ENCODE measurements around the gene MRPL52. TPM values are rescaled to one million over a fixed set of nuclear protein-coding genes. Genes with fewer than 3 reads are reported as not detected.
"Not testable (repeated sequence)": the region's sequence is repeated elsewhere in the genome, so short reads cannot be mapped to it uniquely, and the experiment has no call there.

Gene MRPL52
- total and polyA plus RNA-seq, 12 donors: 90.1 to 300 (median 113) TPM

DNA sequence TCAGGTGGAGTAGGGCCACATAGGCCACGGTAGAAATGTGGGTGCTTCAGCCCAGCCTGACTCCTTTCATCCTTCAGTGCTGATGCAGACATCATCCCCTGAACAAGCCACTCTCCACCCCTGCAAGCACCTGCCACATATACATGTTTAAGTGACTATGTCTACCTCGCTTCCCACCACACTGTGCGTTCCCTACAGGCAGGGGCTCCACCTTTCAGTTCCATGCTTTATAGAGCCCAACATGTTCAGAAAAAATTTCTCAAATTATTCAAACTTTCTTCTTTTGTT, 26.1 kb upstream of the MRPL52 start:
- 90 to 92% methylated on average over 3 of the region's 3 CpGs for WGBS, 2 donors
- intact Hi-C loops (cut with DNase I): no loop called here
- ATAC-seq (no peak), DNase-seq (no peak)
- H3K9me3 ChIP-seq: no peaks in the 10 kb centered on the region
- TF ChIP-seq, protein P1, sequence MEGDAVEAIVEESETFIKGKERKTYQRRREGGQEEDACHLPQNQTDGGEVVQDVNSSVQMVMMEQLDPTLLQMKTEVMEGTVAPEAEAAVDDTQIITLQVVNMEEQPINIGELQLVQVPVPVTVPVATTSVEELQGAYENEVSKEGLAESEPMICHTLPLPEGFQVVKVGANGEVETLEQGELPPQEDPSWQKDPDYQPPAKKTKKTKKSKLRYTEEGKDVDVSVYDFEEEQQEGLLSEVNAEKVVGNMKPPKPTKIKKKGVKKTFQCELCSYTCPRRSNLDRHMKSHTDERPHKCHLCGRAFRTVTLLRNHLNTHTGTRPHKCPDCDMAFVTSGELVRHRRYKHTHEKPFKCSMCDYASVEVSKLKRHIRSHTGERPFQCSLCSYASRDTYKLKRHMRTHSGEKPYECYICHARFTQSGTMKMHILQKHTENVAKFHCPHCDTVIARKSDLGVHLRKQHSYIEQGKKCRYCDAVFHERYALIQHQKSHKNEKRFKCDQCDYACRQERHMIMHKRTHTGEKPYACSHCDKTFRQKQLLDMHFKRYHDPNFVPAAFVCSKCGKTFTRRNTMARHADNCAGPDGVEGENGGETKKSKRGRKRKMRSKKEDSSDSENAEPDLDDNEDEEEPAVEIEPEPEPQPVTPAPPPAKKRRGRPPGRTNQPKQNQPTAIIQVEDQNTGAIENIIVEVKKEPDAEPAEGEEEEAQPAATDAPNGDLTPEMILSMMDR (IDR thresholded peaks at IDR 0.05): no peak
- no peaks in the 10 kb centered on the region for H3K27me3 ChIP-seq
- H3K4me1 ChIP-seq: peaks cover 0 to 40% (median 0%) of the 10 kb centered on the region in 9 donors
- H3K27ac ChIP-seq: no peak overlapping the region
- no peaks in the 10 kb centered on the region for H3K36me3 ChIP-seq
- H3K4me3 ChIP-seq: no peak overlapping the region

DNA sequence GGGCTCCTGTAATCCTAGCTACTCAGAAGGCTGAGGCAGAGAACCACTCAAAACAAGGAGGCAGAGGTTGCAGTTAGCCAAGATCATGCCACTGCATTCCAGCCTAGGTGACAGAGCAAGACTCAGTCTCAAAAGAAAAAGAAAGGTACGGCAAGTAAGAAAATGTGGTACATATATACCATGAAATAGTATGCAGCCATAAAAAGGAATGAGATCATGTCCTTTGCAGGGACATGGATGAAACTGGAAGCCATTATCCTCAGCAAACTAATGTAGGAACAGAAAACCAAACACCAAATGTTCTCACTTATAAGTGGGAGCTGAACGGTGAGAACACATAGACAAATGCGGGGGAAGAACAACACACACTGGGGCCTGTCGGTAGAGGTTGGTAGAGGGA, 24.5 kb upstream of the MRPL52 start:
- H3K4me3 ChIP-seq; DNase-seq; H3K9me3 ChIP-seq; ATAC-seq; H3K27ac ChIP-seq; H3K36me3 ChIP-seq; H3K27me3 ChIP-seq; intact Hi-C loops (cut with DNase I): not testable (repeated sequence)
- peaks cover 0 to 31% (median 0%) of the 10 kb centered on the region in 9 donors for H3K4me1 ChIP-seq
- WGBS, 2 donors: 79 to 86% methylated on average over 4 of the region's 4 CpGs

DNA sequence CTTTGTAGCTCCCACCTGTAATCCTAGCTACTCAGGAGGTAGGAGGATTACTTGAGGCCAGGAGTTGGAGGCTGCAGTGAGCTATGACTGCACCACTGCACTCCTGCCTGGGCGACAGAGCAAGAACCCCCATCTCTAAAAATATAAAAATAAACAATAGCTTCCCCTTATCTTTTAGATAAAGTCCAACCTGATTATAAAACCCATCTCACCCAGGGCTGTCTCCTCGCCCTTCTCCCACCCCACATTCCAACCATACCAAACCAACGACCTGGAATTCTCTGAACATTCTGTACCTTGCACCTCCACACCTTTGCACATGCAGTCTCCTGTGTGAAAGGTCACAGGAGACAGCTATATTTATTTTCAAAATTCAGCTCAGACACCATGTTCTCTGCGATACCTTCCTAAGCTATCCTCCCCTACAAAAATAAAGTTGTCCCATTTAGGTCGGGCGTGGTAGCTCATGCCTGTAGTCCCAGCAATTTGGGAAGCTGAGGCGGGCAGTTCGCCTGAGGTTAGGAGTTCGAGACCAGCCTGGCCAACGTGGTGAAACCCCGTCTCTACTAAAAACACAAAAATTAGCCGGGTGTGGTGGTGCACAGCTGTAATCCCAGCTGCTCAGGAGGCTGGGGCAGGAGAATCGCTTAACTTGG, 22.1 kb upstream of the MRPL52 start:
- no peak overlapping the region for H3K27ac ChIP-seq
- H3K4me3 ChIP-seq: no peak overlapping the region
- H3K36me3 ChIP-seq: no peaks in the 10 kb centered on the region
- TF ChIP-seq, protein P1 (IDR thresholded peaks at IDR 0.05): no peak
- no peak for ATAC-seq
- no peak for DNase-seq
- no peaks in the 10 kb centered on the region for H3K9me3 ChIP-seq
- no peaks in the 10 kb centered on the region for H3K27me3 ChIP-seq
- H3K4me1 ChIP-seq: peaks cover 0 to 27% (median 0%) of the 10 kb centered on the region in 9 donors
- intact Hi-C loops (cut with DNase I): no loop called here
- WGBS, 2 donors: 77 to 79% methylated on average over 13 of the region's 13 CpGs

DNA sequence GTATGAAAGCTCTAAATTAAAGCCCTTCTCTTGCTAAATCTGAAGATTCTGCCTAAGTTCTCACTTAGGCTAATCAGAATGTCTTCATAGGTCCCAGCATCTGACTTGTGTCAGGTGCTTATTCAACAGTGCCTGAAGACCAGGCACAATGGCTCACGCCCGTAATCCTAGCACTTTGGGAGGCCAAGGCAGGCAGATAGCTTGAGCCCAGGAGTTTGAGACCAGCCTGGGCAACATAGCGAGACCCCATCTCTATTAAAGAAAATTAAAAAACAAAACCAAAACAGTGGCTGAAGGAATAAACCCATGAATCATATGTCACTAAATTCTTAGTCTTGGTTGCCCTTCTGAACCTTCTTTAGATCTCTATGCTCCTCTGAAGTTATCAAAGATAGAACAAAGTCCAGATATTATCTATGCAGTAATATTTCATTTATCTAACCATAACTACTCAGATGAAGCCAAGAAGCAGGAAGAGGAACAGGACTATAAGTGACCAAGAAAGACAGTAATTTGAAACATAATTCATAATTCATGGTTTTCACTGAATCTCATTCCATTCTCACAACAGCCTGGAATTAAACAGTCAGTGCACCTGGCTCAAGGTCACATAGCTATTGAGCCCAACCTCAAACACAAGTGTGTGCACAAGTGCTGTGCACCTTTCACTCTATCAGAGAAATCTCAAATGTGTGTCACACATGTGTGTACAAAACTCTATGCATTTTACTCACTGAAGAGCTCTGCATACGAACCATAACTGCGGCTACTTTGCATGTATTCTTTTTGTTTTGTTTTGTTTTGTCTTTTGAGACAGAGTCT, 21.1 kb upstream of the MRPL52 start:
- WGBS, 2 donors: 91 to 92% methylated on average over 5 of the region's 5 CpGs

More for the DNA sequence above, 21.1 kb upstream of the MRPL52 start:
- Histone ChIP-seq H3K27me3 (no peaks in the 10 kb centered on the region), H3K27ac (no peak overlapping the region), H3K4me3 (no peak overlapping the region), H3K36me3 (no peaks in the 10 kb centered on the region), H3K4me1 (peaks cover 0 to 23% (median 0%) of the 10 kb centered on the region in 9 donors), H3K9me3 (no peaks in the 10 kb centered on the region)
- intact Hi-C loops (cut with DNase I): no loop called here
- ATAC-seq (no peak), DNase-seq (no peak)
- TF ChIP-seq, protein P1 (IDR thresholded peaks at IDR 0.05): no peak
